HEK293 (cell line): Measurements from ENCODE around the gene CD200.

Experiments used
- CTCF ChIA-PET: fragments of 350-600 bp; formaldehyde crosslinking; extraction: SDS; loops from one replicate; lab custom pipeline; 2021; ENCODE audit warnings: antibody characterized with exemption; lab: Yijun Ruan, JAX
- POLR2A ChIA-PET: fragments of 300-600 bp; formaldehyde crosslinking; extraction: SDS; loops from one replicate; lab custom pipeline; 2020; ENCODE audit warnings: antibody characterized with exemption, inconsistent platforms; lab: Yijun Ruan, JAX
- H3K27ac ChIP-seq: fragments of 200-500 bp; sonication (Bioruptor generic); 2 replicates; pipeline ENCODE4 v1.5.1; 2014; ENCODE audit warnings: low read depth, low read length, control low read depth, inconsistent platforms; ENCODE audit errors: extremely low read depth
- H3K36me3 ChIP-seq, 2 experiments: fragments of 200-500 bp in 1 of 2; sonication (Bioruptor generic) in 1 of 2; 1 replicate in 1 of 2; 2 replicates in 1 of 2; pipeline ENCODE4 v1.5.1; 2014 to 2017; ENCODE audit warnings: inconsistent platforms in 2 of 2, low read length in 2 of 2; ENCODE audit not compliant: control insufficient read depth in 2 of 2, insufficient read depth in 1 of 2
- H3K4me1 ChIP-seq: fragments of 200-500 bp; sonication (Bioruptor generic); 2 replicates; pipeline ENCODE4 v1.5.1; 2014; ENCODE audit warnings: mild to moderate bottlenecking, low read length, inconsistent platforms; ENCODE audit not compliant: control insufficient read depth, insufficient read depth
- H3K4me3 ChIP-seq: 2 replicates; pipeline ENCODE4 v1.5.1; 2011; ENCODE audit warnings: low read depth, mild to moderate bottlenecking, control low read depth, low read length, moderate library complexity
- H3K9me3 ChIP-seq: fragments of 200-500 bp; sonication (Bioruptor generic); 2 replicates; pipeline ENCODE4 v1.5.1; 2014; ENCODE audit warnings: low read depth, low read length, inconsistent platforms; ENCODE audit not compliant: control insufficient read depth, insufficient read depth
- BCL11B ChIP-seq: fragments of 450-650 bp; formaldehyde crosslinking; IDR thresholded peaks from 2 replicates; pipeline ENCODE4 v1.5.1; 2016; ENCODE audit warnings: low read depth, missing biosample characterization, missing genetic modification characterization
- EGR2 ChIP-seq: fragments of 450-650 bp; formaldehyde crosslinking; IDR thresholded peaks from 2 replicates; pipeline ENCODE4 v1.5.1; 2016; ENCODE audit warnings: low read depth, missing biosample characterization, missing genetic modification characterization
- GLI4 ChIP-seq: fragments of 450-650 bp; formaldehyde crosslinking; IDR thresholded peaks from 2 replicates; pipeline ENCODE4 v1.5.1; 2016; ENCODE audit warnings: missing biosample characterization, missing genetic modification characterization
- HOXA7 ChIP-seq: sonication (generic); formaldehyde crosslinking; IDR thresholded peaks from 2 replicates; pipeline ENCODE4 v1.8.1; 2022; ENCODE audit warnings: missing genetic modification reagents, borderline replicate concordance
- MZF1 ChIP-seq: fragments of 450-650 bp; formaldehyde crosslinking; IDR thresholded peaks from 2 replicates; pipeline ENCODE4 v1.5.1; 2017; ENCODE audit warnings: missing biosample characterization, missing genetic modification characterization, borderline replicate concordance
- SALL2 ChIP-seq: fragments of 450-650 bp; formaldehyde crosslinking; IDR thresholded peaks from 2 replicates; pipeline ENCODE4 v1.5.0; 2017; ENCODE audit warnings: missing biosample characterization, mild to moderate bottlenecking, missing genetic modification characterization, borderline replicate concordance
- ZBTB1 ChIP-seq: fragments of 450-650 bp; formaldehyde crosslinking; IDR thresholded peaks from 2 replicates; pipeline ENCODE4 v1.5.1; 2016; ENCODE audit warnings: missing biosample characterization, missing genetic modification characterization
- ZBTB44 ChIP-seq: fragments of 450-650 bp; IDR thresholded peaks from 2 replicates; pipeline ENCODE4 v1.5.1; 2018; ENCODE audit warnings: missing biosample characterization, mild to moderate bottlenecking, missing genetic modification characterization
- ZNF114 ChIP-seq: fragments of 450-650 bp; formaldehyde crosslinking; IDR thresholded peaks from 2 replicates; pipeline ENCODE4 v1.5.0; 2017; ENCODE audit warnings: missing biosample characterization, missing genetic modification characterization
- ZNF184 ChIP-seq: fragments of 450-650 bp; IDR thresholded peaks from 2 replicates; pipeline ENCODE4 v1.5.1; 2018; ENCODE audit warnings: missing biosample characterization, mild to moderate bottlenecking, missing genetic modification characterization
- ZNF2 ChIP-seq: fragments of 450-650 bp; formaldehyde crosslinking; IDR thresholded peaks from 2 replicates; pipeline ENCODE4 v1.5.1; 2016; ENCODE audit warnings: missing biosample characterization, missing genetic modification characterization
- ZNF202 ChIP-seq: fragments of 450-650 bp; formaldehyde crosslinking; IDR thresholded peaks from 2 replicates; pipeline ENCODE4 v1.5.1; 2016; ENCODE audit warnings: missing biosample characterization, missing genetic modification characterization, borderline replicate concordance
- ZNF211 ChIP-seq: fragments of 450-650 bp; formaldehyde crosslinking; IDR thresholded peaks from 2 replicates; pipeline ENCODE4 v1.5.1; 2016; ENCODE audit warnings: low read depth, missing biosample characterization, missing genetic modification characterization
- ZNF23 ChIP-seq: fragments of 450-650 bp; formaldehyde crosslinking; IDR thresholded peaks from 2 replicates; pipeline ENCODE4 v1.5.1; 2016; ENCODE audit warnings: missing biosample characterization, missing genetic modification characterization, borderline replicate concordance
- ZNF239 ChIP-seq: fragments of 450-650 bp; formaldehyde crosslinking; IDR thresholded peaks from 2 replicates; pipeline ENCODE4 v1.5.1; 2016; ENCODE audit warnings: missing biosample characterization, missing genetic modification characterization
- ZNF324 ChIP-seq: fragments of 450-650 bp; formaldehyde crosslinking; IDR thresholded peaks from 2 replicates; pipeline ENCODE4 v1.5.1; 2016; ENCODE audit warnings: missing biosample characterization, missing genetic modification characterization
- ZNF391 ChIP-seq: fragments of 450-650 bp; formaldehyde crosslinking; IDR thresholded peaks from 2 replicates; pipeline ENCODE4 v1.5.1; 2016; ENCODE audit warnings: low read depth, missing biosample characterization, missing genetic modification characterization, borderline replicate concordance
- ZNF426 ChIP-seq: fragments of 450-650 bp; formaldehyde crosslinking; IDR thresholded peaks from 2 replicates; pipeline ENCODE4 v1.5.1; 2017; ENCODE audit warnings: missing biosample characterization, missing genetic modification characterization, mild to moderate bottlenecking, inconsistent platforms, moderate library complexity
- ZNF510 ChIP-seq: fragments of 450-650 bp; formaldehyde crosslinking; IDR thresholded peaks from 2 replicates; pipeline ENCODE4 v1.5.1; 2018; ENCODE audit warnings: mild to moderate bottlenecking, missing genetic modification characterization, missing biosample characterization; ENCODE audit not compliant: insufficient replicate concordance
- ZNF549 ChIP-seq: fragments of 450-650 bp; IDR thresholded peaks from 2 replicates; pipeline ENCODE4 v1.5.1; 2018; ENCODE audit warnings: missing biosample characterization, missing genetic modification characterization, mild to moderate bottlenecking, inconsistent platforms, moderate library complexity
- ZNF621 ChIP-seq: fragments of 450-650 bp; formaldehyde crosslinking; IDR thresholded peaks from 2 replicates; pipeline ENCODE4 v1.5.1; 2017; ENCODE audit warnings: missing biosample characterization, missing genetic modification characterization
- ZNF626 ChIP-seq: fragments of 450-650 bp; sonication (Bioruptor Pico); formaldehyde crosslinking; IDR thresholded peaks from 2 replicates; pipeline ENCODE4 v1.5.1; 2018; ENCODE audit warnings: missing biosample characterization, missing genetic modification characterization, inconsistent platforms
- ZNF654 ChIP-seq: fragments of 450-650 bp; formaldehyde crosslinking; IDR thresholded peaks from 2 replicates; pipeline ENCODE4 v1.5.1; 2016; ENCODE audit warnings: low read depth, missing biosample characterization, missing genetic modification characterization
- ZNF677 ChIP-seq: fragments of 450-650 bp; IDR thresholded peaks from 2 replicates; pipeline ENCODE4 v1.5.0; 2018; ENCODE audit warnings: missing biosample characterization, mild to moderate bottlenecking, missing genetic modification characterization, moderate library complexity
- ZNF843 ChIP-seq: fragments of 450-650 bp; formaldehyde crosslinking; IDR thresholded peaks from 2 replicates; pipeline ENCODE4 v1.5.1; 2016; ENCODE audit warnings: missing biosample characterization, missing genetic modification characterization
- ZSCAN23 ChIP-seq: fragments of 450-650 bp; formaldehyde crosslinking; IDR thresholded peaks from 2 replicates; pipeline ENCODE4 v1.5.1; 2016; ENCODE audit warnings: missing biosample characterization, missing genetic modification characterization
- TF ChIP-seq, protein P1 (sequence below): fragments of 450-650 bp; formaldehyde crosslinking; IDR thresholded peaks from 2 replicates; pipeline ENCODE4 v1.5.1; 2016; ENCODE audit warnings: missing biosample characterization, missing genetic modification characterization, low read depth
- TF ChIP-seq, protein P2 (sequence below): fragments of 450-650 bp; formaldehyde crosslinking; IDR thresholded peaks from 2 replicates; pipeline ENCODE4 v1.5.1; 2017; ENCODE audit warnings: missing biosample characterization, missing genetic modification characterization

Gene CD200

GRCh38 chr3:112307557-112307956, 25.4 kb upstream of the CD200 start (continued):
- TF ChIP-seq ZNF391 (tag by site-specific recombination), result no peak
- TF ChIP-seq, protein P1, sequence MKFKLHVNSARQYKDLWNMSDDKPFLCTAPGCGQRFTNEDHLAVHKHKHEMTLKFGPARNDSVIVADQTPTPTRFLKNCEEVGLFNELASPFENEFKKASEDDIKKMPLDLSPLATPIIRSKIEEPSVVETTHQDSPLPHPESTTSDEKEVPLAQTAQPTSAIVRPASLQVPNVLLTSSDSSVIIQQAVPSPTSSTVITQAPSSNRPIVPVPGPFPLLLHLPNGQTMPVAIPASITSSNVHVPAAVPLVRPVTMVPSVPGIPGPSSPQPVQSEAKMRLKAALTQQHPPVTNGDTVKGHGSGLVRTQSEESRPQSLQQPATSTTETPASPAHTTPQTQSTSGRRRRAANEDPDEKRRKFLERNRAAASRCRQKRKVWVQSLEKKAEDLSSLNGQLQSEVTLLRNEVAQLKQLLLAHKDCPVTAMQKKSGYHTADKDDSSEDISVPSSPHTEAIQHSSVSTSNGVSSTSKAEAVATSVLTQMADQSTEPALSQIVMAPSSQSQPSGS (tag by site-specific recombination), result no peak
- TF ChIP-seq ZNF239 (tag by site-specific recombination), result no peak
- TF ChIP-seq ZNF621 (tag by site-specific recombination), result no peak
- no peak for TF ChIP-seq SALL2 (tag by site-specific recombination)
- TF ChIP-seq ZNF843 (tag by site-specific recombination), result no peak
- TF ChIP-seq ZNF654 (tag by site-specific recombination), result no peak
- TF ChIP-seq ZNF2 (tag by site-specific recombination), result no peak
- no peak for TF ChIP-seq ZNF426 (tag by site-specific recombination)
- TF ChIP-seq, all 188 proteins: peak for 0

DNA sequence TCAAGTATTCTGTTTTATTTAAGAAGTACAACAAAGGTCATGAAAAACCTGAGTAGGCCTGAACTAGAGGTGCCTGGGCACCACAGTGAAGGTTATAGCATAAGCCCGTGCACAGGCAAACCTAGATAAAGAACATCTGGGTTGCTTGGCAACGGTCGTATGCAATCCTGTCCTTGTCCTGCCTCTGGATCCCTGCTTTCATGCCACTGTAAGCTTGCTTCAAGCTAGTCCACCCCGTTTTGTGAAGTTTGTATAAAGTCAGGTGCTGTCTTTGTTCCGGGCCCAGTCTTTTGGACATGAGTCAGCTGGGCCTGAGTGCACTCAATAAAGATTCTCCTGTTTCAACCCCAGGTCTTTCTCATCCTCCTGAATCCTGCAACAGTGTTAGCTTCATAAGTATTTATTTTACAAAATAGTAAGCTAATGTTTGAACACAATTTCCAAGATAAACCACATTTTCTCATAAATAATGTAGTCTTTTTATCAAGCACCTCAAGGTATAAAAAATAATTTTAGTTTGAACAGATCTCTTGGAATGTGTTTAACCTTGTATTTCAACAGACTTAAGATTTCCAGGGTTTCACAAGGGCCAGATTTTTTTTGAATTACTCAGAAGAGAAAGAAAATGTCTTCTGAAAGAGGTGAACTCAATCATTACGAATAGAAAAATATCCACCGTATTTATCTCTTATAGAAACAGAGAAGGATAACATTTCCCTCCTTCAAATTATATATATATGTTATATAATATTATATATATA, 24.6 kb upstream of the CD200 start:
- H3K9me3 ChIP-seq, result no peaks in the 10 kb centered on the region
- H3K27ac ChIP-seq, result no peak overlapping the region
- H3K4me1 ChIP-seq, result no peaks in the 10 kb centered on the region
- no peaks in the 10 kb centered on the region for H3K36me3 ChIP-seq
- ChIA-PET POLR2A (no interaction called here), CTCF (interaction anchor here (0.7 to 2.2 kb wide), 2 partner anchors 15 to 20 kb away, joined by 3 to 11 read pairs; partner anchors contain the start of gene SLC9C1)
- no peak overlapping the region for H3K4me3 ChIP-seq
- TF ChIP-seq ZNF114 (tag by site-specific recombination) (no peak), HOXA7 (CRISPR knock-in tag) (no peak), ZBTB44 (no peak), ZNF677 (tag by site-specific recombination) (no peak), MZF1 (tag by site-specific recombination) (no peak), GLI4 (tag by site-specific recombination) (no peak), ZNF23 (tag by site-specific recombination) (no peak)

DNA sequence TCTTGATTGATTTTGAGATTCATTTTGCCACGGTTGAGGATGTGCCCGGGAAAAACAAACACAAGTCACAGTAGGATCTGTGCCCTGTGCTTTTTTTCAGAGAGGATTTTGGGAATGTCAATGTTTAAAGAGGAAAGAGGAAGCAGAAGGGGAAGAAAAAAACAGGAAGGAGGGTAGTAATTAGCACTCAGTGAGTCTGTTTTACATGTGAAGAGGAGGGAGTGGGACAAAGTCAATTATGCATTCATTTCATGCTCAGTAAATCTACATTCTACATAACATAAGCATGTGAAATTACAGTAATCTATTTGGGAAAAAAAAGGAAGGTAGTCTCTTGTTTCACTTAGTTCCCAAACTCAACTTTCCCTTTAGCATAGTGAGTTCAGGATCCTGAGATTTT, 18.3 kb upstream of the CD200 start:
- POLR2A ChIA-PET, result interaction anchor here (1.6 kb wide), 1 partner anchor 8 kb away, joined by 4 read pairs; no protein-coding TSS in a partner anchor
- CTCF ChIA-PET, result interaction anchor here (0.7 to 1.5 kb wide), 2 partner anchors 21 to 150 kb away, joined by 6 read pairs; no protein-coding TSS in a partner anchor
- no peak overlapping the region for H3K27ac ChIP-seq
- H3K36me3 ChIP-seq, result no peaks in the 10 kb centered on the region
- no peaks in the 10 kb centered on the region for H3K9me3 ChIP-seq
- H3K4me3 ChIP-seq, result no peak overlapping the region
- TF ChIP-seq ZNF654 (tag by site-specific recombination), result no peak
- TF ChIP-seq EGR2 (tag by site-specific recombination), result no peak
- TF ChIP-seq ZNF843 (tag by site-specific recombination), result no peak
- no peak for TF ChIP-seq ZNF510
- no peak for TF ChIP-seq BCL11B (tag by site-specific recombination)
- no peak for TF ChIP-seq ZNF202 (tag by site-specific recombination)
- no peak for TF ChIP-seq ZBTB1 (tag by site-specific recombination)
- TF ChIP-seq ZNF324, result no peak
- no peak for TF ChIP-seq ZSCAN23 (tag by site-specific recombination)
- no peak for TF ChIP-seq ZNF626 (tag by site-specific recombination)
- no peak for TF ChIP-seq GLI4 (tag by site-specific recombination)
- TF ChIP-seq ZNF184 (tag by site-specific recombination), result no peak
- no peak for TF ChIP-seq ZNF211 (tag by site-specific recombination)
- no peak for TF ChIP-seq MZF1 (tag by site-specific recombination)
- no peak for TF ChIP-seq ZNF549 (tag by site-specific recombination)
- TF ChIP-seq, protein P2, sequence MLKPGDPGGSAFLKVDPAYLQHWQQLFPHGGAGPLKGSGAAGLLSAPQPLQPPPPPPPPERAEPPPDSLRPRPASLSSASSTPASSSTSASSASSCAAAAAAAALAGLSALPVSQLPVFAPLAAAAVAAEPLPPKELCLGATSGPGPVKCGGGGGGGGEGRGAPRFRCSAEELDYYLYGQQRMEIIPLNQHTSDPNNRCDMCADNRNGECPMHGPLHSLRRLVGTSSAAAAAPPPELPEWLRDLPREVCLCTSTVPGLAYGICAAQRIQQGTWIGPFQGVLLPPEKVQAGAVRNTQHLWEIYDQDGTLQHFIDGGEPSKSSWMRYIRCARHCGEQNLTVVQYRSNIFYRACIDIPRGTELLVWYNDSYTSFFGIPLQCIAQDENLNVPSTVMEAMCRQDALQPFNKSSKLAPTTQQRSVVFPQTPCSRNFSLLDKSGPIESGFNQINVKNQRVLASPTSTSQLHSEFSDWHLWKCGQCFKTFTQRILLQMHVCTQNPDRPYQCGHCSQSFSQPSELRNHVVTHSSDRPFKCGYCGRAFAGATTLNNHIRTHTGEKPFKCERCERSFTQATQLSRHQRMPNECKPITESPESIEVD (tag by site-specific recombination), result no peak
- H3K4me1 ChIP-seq, result no peaks in the 10 kb centered on the region
